Skin of body (tissue), 2 donors: ENCODE data around the gene OR56B4. TPM values are rescaled to one million over a fixed set of nuclear protein-coding genes. Genes with fewer than 3 reads are reported as not detected.
"Not testable (repeated sequence)": the region's sequence is repeated elsewhere in the genome, so short reads cannot be mapped to it uniquely, and the experiment has no call there.

Source experiments
- DNase-seq: peaks from one replicate; lab custom pipeline; 2025; lab: John Stamatoyannopoulos, UW
- total RNA-seq: library from RNA; depleted of rRNA; stranded (reverse); fragments of >200 nt; gene quantifications from one replicate; pipeline ENCODE4 v1.2.3, GENCODE V29; 2014

The OR56B4 gene
- total RNA-seq, 1 donor from 2014 or later, result not detected

DNA sequence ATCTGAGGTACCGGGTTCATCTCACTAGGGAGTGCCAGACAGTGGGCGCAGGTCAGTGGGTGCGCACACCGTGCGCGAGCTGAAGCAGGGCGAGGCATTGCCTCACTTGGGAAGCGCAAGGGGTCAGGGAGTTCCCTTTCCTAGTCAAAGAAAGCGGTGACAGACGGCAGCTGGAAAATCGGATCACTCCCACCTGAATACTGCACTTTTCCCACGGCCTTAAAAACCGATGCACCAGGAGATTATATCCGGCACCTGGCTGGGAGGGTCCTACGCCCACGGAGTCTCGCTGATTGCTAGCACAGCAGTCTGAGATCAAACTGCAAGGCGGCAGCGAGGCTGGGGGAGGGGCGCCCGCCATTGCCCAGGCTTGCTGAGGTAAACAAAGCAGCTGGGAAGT lies 36.3 kb downstream of the OR56B4 start:
- not testable (repeated sequence) for DNase-seq

DNA sequence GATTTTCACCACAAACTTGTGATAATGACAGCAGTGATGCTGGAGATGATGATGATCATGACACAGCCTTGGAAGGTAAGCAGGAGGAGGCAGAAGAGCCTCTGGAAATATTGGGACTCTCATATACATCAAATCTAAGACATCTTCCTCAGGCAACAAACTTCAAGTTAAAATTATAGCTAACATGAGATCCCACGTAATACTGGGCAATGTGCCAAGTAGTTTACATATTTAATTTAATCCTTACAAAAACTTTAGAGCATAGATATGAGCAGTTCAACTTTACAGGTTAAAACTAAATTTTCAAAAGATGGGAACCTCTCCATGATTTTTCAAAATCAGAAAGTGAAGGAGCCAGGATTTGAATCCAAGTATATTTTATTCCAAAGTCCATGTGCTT lies 43.6 kb downstream of the OR56B4 start:
- no peak for DNase-seq

DNA sequence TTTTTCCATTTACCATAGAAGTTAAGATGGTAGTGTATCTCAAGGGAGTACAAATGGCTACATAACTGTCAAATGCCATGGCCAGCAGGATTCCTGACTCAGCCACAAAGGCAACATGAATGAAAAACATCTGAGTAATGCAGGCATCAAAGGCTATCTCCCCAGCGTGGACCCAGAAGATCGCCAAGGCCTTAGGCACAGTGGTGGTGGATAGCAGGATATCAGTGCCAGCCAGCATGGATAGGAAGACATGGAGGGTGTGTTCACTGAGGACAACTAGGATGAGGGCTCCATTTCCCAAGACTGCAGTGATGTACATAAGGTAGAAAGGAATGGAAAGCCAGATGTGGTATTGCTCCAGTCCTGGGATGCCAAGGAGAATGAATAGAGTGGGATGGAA lies 44.6 kb downstream of the OR56B4 start:
- no peak for DNase-seq

DNA sequence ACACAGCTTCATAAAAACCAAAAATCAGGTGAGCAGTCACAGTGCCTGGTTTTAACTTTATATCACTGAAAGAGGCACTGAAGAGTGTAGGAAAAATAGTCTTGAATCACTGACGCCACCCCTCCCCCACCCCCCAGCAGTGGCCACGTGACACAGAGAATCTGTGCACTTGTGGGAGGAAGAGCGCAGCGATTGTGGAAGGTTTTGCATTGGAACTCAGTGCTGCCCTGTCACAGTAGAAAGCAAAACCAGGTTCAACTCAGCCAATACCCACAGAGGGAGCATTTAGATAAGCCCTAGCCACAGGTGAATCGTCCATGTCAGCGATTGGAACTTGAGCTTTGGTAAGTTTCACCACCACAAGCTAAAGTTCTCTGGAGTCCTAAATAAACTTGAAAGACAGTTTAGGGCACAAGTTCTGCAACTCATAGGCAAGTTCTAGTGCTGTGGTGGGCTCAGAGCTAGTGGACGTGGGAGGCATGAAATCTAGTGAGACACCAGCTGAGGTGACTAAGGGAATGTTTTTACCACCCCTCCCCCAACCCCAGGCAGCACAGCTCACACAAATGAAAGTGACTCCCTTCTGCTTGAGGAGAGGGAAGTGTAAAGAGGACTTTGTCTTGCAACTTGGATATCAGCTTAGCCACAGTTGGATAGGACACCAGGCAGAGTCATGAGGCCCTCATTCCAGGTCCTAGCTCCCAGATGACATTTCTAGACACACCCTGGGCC lies 49.3 kb downstream of the OR56B4 start:
- no peak for DNase-seq

Other genes with a start within 250 kb of the OR56B4 start
- not detected for gene OR52E8, start 250.0 kb upstream of the OR56B4 start, total RNA-seq
- gene OR52E4, start 227.1 kb upstream of the OR56B4 start, total RNA-seq, result not detected
- not detected for gene OR52E5, start 214.5 kb upstream of the OR56B4 start, total RNA-seq
- not detected for gene OR56A3, start 165.4 kb upstream of the OR56B4 start, total RNA-seq
- not detected for gene OR56A5, start 139.2 kb upstream of the OR56B4 start, total RNA-seq
- not detected for gene OR52L1, start 120.7 kb upstream of the OR56B4 start, total RNA-seq
- not detected for gene OR56A4, start 100.7 kb upstream of the OR56B4 start, total RNA-seq
- gene OR56A1, start 76.9 kb upstream of the OR56B4 start, total RNA-seq, result not detected
- not detected for gene OR52B2, start 62.6 kb downstream of the OR56B4 start, total RNA-seq
- not detected for gene OR52W1, start 91.5 kb downstream of the OR56B4 start, total RNA-seq
- not detected for gene C11orf42, start 97.9 kb downstream of the OR56B4 start, total RNA-seq
- 17.9 TPM for gene FHIP1B, start 127.0 kb downstream of the OR56B4 start, total RNA-seq
- 0.49 TPM for gene CNGA4, start 131.4 kb downstream of the OR56B4 start, total RNA-seq
- gene CCKBR, start 152.2 kb downstream of the OR56B4 start, total RNA-seq, result 0.69 TPM
- gene CAVIN3, start 212.8 kb downstream of the OR56B4 start, total RNA-seq, result 23.8 TPM